ENCODE data around the gene CUL3. TPM values are rescaled to one million over a fixed set of nuclear protein-coding genes. Genes with fewer than 3 reads are reported as not detected.

CUL3 gene
- total RNA-seq, 1 experiment from 2014 or later, result 140 TPM

- ChIA-PET POLR2A (ENCODE audit: low non-redundant PET) (interaction anchor here (0.6 kb wide), 1 partner anchor 15 kb away, joined by 3 read pairs; no protein-coding TSS in a partner anchor), CTCF (no interaction called here)
- H3K27ac ChIP-seq (ENCODE audit: low read depth, low read length, poor library complexity, severe bottlenecking), result no peak overlapping the region
- TF ChIP-seq EZH2 (IDR thresholded peaks at IDR 0.05; ENCODE audit: borderline replicate concordance, low read depth, low read length, poor library complexity, severe bottlenecking), result no peak
- TF ChIP-seq, protein P1, sequence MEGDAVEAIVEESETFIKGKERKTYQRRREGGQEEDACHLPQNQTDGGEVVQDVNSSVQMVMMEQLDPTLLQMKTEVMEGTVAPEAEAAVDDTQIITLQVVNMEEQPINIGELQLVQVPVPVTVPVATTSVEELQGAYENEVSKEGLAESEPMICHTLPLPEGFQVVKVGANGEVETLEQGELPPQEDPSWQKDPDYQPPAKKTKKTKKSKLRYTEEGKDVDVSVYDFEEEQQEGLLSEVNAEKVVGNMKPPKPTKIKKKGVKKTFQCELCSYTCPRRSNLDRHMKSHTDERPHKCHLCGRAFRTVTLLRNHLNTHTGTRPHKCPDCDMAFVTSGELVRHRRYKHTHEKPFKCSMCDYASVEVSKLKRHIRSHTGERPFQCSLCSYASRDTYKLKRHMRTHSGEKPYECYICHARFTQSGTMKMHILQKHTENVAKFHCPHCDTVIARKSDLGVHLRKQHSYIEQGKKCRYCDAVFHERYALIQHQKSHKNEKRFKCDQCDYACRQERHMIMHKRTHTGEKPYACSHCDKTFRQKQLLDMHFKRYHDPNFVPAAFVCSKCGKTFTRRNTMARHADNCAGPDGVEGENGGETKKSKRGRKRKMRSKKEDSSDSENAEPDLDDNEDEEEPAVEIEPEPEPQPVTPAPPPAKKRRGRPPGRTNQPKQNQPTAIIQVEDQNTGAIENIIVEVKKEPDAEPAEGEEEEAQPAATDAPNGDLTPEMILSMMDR (conservative IDR thresholded peaks at IDR 0.05; ENCODE audit: low read depth, low read length), result no peak
- no peak for DNase-seq (ENCODE audit: low spot score)
- H3K4me3 ChIP-seq (ENCODE audit: low read depth, low read length, poor library complexity, severe bottlenecking), result no peak overlapping the region
- H3K27me3 ChIP-seq (replicated peaks; ENCODE audit: insufficient read depth, low read depth, low read length, poor library complexity), result no peaks in the 10 kb centered on the region
- BruUV-seq (replicated peaks), result no TSS peak
- H3K36me3 ChIP-seq (ENCODE audit: insufficient read depth, low read length, poor library complexity, severe bottlenecking), result no peaks in the 10 kb centered on the region
- intact Hi-C loops (cut with micrococcal nuclease; ENCODE audit: unreplicated experiment), result loop anchor here (10.0 kb wide), 2 partner anchors 204 to 466 kb away; no protein-coding TSS in a partner anchor
- peaks cover 13% of the 10 kb centered on the region for H3K4me1 ChIP-seq (ENCODE audit: insufficient read depth, low read length, poor library complexity, severe bottlenecking)
- H3K9me3 ChIP-seq (ENCODE audit: low read depth, low read length, poor library complexity, severe bottlenecking), result no peaks in the 10 kb centered on the region
Observed at GRCh38 chr2:224440988-224441387, 144.2 kb downstream of the CUL3 start.

- TF ChIP-seq, protein P1 (conservative IDR thresholded peaks at IDR 0.05; ENCODE audit: low read depth, low read length), result no peak
- TF ChIP-seq EZH2 (IDR thresholded peaks at IDR 0.05; ENCODE audit: borderline replicate concordance, low read depth, low read length, poor library complexity, severe bottlenecking), result no peak
- intact Hi-C loops (cut with micrococcal nuclease; ENCODE audit: unreplicated experiment), result no loop called here
- DNase-seq (ENCODE audit: low spot score), result no peak
- Histone ChIP-seq H3K4me3 (ENCODE audit: low read depth, low read length, poor library complexity, severe bottlenecking) (no peak overlapping the region), H3K36me3 (ENCODE audit: insufficient read depth, low read length, poor library complexity, severe bottlenecking) (no peaks in the 10 kb centered on the region), H3K27ac (ENCODE audit: low read depth, low read length, poor library complexity, severe bottlenecking) (no peak overlapping the region), H3K4me1 (ENCODE audit: insufficient read depth, low read length, poor library complexity, severe bottlenecking) (peaks cover 11% of the 10 kb centered on the region), H3K27me3 (replicated peaks; ENCODE audit: insufficient read depth, low read depth, low read length, poor library complexity) (no peaks in the 10 kb centered on the region), H3K9me3 (ENCODE audit: low read depth, low read length, poor library complexity, severe bottlenecking) (no peaks in the 10 kb centered on the region)
- BruUV-seq (replicated peaks), result no TSS peak
- POLR2A ChIA-PET (ENCODE audit: low non-redundant PET), result interaction anchor here (0.6 kb wide), 1 partner anchor 30 kb away, joined by 3 read pairs; no protein-coding TSS in a partner anchor
- CTCF ChIA-PET, result no interaction called here
Observed at GRCh38 chr2:224438726-224439125, 146.4 kb downstream of the CUL3 start.

DNA sequence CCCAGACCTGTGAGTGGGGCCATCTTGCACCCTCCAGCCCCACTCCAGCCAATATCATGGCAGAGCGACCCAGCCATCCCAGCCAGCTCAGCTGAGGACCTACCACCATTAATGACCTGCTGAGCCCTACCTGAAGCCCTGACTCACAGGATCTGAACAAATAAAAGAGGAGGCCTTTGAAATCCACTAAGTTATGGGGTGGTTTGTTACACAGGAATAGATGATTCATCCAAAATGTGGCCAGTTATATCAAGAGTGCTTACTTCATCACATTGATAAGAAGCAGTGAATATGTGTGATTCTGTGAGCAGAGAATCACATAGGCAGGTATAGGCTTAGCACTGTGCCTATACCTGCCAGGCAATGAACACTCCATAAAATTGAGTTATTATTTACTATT is 148.5 kb downstream of the CUL3 start:
- POLR2A ChIA-PET (ENCODE audit: low non-redundant PET), result no interaction called here
- TF ChIP-seq, protein P1 (conservative IDR thresholded peaks at IDR 0.05; ENCODE audit: low read depth, low read length), result no peak
- TF ChIP-seq EZH2 (IDR thresholded peaks at IDR 0.05; ENCODE audit: borderline replicate concordance, low read depth, low read length, poor library complexity, severe bottlenecking), result no peak
- no peak overlapping the region for H3K27ac ChIP-seq (ENCODE audit: low read depth, low read length, poor library complexity, severe bottlenecking)
- no peaks in the 10 kb centered on the region for H3K27me3 ChIP-seq (replicated peaks; ENCODE audit: insufficient read depth, low read depth, low read length, poor library complexity)
- CTCF ChIA-PET, result no interaction called here
- no peaks in the 10 kb centered on the region for H3K36me3 ChIP-seq (ENCODE audit: insufficient read depth, low read length, poor library complexity, severe bottlenecking)
- intact Hi-C loops (cut with micrococcal nuclease; ENCODE audit: unreplicated experiment), result no loop called here
- no peak for DNase-seq (ENCODE audit: low spot score)
- no TSS peak for BruUV-seq (replicated peaks)
- no peak overlapping the region for H3K4me3 ChIP-seq (ENCODE audit: low read depth, low read length, poor library complexity, severe bottlenecking)
- no peaks in the 10 kb centered on the region for H3K9me3 ChIP-seq (ENCODE audit: low read depth, low read length, poor library complexity, severe bottlenecking)
- no peaks in the 10 kb centered on the region for H3K4me1 ChIP-seq (ENCODE audit: insufficient read depth, low read length, poor library complexity, severe bottlenecking)

Data from A673 (cell line).